NCI-H128 (cell line): ENCODE data around the gene FAM170B.

Source experiments
- DNase-seq: peaks from one replicate; lab custom pipeline; 2025; ENCODE audit not compliant: unreplicated experiment; lab: John Stamatoyannopoulos, UW

FAM170B gene

DNA sequence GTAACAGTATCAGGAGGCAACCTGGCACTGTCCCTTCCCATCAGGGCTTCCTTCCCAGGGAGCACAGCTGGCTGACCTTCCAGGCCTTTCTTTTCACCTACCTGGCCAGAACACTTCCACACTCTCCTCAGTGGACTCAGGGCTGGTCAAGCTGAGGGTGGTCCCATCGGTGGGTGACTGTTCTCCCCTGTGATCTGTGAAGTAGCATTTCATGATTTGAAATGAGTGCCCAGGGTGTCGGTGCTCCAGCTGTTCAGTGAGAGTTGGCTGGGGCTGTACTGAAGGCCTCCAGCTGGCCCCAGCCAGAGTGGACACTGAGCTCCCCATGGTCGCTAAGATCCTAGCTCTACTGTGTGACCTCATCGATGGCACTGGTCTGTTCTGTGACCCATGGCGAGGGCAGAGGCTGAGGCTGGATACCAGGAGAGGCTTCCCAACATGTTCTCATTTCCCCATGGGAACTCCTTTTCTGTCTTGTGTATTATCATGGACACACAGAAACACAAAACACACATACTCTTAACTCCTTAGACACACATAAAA, at the start of gene FAM170B:
TSS of gene FAM170B (minus strand) at position 316 of the 543 bp plus-strand sequence. CDS start at position 213, 103 bp downstream.
- no peak for DNase-seq

DNA sequence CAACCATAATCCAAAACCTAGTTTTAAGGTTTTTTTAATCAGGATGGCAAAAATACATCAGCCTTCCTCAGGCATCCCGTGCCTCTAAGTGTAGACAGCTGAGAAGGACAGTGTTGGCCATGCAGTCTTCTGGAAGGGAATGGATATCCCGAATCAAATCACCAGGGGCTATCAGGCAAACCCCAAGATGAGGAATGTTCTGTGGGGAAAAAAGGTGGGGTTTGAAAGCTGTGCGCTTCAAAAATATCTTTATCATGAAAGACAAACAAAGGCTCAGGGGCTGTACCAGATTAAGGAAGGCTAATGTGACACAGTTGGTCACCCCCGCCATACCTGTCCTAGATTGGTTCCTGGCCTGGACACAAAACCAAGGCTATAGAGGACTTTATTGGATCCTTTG, 49.0 kb upstream of the FAM170B start:
- no peak for DNase-seq

DNA sequence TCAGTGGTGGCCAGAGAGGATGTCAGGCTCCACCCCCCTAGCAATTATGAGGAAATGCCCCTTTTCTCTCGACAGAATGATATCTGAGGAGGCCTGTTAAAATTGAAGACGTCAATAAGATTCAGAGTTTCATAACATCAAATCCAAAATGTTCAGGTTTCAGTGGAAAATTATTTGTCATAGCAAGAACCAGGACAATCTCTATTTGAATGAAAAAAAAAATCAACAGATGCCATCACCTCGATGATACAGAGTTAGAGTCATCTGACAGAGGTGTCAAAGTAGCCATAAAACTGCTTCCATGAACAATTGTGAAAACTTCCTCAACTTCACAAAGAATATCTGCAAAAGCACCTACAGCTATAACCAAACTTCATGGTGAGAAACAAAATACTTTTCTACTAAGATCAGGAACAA, 46.6 kb upstream of the FAM170B start:
- no peak for DNase-seq

- no peak for DNase-seq
Observed at GRCh38 chr10:49179699-49180443, 46.0 kb upstream of the FAM170B start.

- DNase-seq, result no peak
Observed at GRCh38 chr10:49178489-49179471, 45.0 kb upstream of the FAM170B start.

- no peak for DNase-seq
Observed at GRCh38 chr10:49177391-49178355, 43.9 kb upstream of the FAM170B start.

GRCh38 chr10:49176310-49177268, 42.8 kb upstream of the FAM170B start:
- DNase-seq, result no peak

DNA sequence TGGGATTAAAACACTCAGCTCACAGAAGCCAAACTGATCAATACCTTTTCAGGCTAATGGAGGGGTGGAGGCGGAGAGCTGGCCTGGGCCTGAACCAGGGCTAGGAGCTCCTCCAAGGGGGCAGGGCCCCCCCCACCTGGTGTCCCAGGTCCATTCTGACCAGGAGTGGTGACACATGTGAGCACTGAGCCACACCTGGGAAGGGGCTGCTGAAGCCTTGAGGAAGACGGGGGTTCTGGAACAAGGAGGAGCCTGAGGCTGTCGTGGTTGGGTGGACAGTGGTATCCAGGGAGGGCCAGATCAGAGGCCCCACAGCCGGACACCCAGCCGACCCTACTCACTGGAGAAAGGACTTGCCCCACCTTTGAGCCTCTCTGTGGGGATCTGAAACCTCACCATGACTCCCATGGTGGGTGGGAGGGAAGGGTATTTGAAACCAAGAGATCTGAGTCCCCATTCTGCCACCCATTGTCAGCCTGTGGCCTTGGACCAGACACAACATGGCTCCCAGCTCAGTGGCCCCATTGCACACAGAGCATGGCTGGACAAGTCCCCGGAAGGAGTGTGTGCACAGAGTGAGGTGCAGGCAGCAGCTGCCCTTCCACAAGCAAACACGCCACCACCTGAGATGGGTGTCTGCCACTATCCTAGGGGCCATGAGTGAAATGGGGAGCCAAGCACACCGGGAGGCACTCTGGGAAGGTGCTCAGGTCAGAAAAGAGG, 41.9 kb upstream of the FAM170B start:
- DNase-seq, result no peak

DNA sequence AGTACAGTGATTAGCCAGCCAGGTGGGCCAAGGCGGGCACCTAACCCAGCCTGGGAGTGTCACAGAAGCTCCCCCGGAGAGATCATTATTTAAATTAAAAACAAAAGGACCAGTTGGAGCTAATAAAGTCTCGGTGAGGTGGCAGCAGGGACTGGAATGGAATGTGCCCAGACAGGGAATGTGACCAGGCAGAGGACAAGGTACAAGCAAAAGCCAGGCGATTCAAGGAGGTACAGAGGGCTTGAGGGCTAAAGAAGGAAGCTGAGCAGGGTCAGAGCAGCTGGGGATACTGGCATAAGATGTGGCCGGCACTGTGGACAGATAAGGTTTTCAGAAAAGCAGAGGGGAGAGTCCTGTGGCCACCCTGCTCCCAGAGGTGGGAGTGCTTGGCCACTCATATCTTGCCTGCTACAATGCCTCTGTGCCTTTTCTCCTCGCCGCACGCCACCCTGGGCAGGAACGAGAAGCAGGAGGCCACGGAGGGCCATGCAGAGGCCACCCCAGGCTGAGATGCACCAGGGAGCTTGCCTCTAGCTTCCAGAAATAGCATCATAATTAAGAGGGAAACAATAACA, 41.2 kb upstream of the FAM170B start:
- DNase-seq, result no peak

GRCh38 chr10:49174261-49174925, 40.6 kb upstream of the FAM170B start:
- no peak for DNase-seq

DNA sequence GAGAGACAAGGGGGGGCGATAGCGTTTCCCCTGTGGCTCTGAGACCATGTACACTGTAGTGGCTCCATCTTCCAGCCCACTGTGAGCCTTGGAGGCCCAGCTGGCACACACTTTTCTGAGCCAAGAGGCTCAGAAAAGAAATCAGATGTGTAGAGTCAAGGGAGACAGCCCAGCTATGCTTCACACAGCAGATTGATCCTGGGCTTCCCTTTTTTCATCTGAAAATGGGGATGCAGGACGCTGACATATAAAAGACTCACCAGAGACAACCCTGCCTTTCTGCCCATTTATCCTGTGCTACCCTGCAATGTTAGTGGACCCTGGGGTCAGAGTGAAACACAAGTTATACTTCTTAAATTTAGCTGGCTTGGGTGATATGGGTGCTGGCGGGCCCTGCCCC, 40.0 kb upstream of the FAM170B start:
- no peak for DNase-seq

- DNase-seq, result no peak
Observed at GRCh38 chr10:49173201-49173772, 39.5 kb upstream of the FAM170B start.

- DNase-seq, result no peak
Observed at GRCh38 chr10:49172777-49173132, 38.9 kb upstream of the FAM170B start.

DNA sequence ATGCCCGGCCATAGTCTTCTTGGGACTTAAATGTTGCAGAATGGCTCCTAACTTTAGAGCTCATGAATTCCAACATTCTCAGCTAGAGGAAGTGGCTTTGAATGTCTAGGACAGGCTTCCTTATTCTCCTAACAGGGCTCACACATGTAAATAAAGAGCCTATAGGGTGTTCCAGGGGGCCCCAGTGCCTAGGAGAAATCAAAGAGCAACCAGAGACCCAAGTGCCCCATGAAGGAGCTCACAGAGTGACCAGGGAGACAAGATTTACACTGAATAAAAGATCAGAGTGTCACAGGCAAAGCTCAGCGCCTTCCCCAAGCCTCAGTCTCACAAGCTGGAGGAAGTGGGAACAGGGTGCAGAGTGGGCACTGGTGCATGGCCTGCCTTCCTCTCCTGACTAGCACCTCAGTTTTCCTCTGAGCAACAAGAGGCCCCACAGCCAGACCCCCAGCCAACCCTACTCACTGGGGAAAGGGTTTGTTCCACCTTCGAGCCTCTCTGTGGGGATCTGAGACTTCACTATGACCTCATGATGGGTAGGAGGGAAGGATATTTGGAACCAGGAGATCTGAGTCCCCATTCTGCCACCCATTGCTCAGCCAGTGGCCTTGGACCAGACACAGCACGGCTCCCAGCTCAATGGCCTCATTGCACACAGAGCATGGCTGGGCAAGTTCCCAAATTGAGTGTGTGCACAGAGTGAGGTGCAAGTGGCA, 38.4 kb upstream of the FAM170B start:
- DNase-seq, result no peak

- no peak for DNase-seq
Observed at GRCh38 chr10:49171326-49172060, 37.7 kb upstream of the FAM170B start.

DNA sequence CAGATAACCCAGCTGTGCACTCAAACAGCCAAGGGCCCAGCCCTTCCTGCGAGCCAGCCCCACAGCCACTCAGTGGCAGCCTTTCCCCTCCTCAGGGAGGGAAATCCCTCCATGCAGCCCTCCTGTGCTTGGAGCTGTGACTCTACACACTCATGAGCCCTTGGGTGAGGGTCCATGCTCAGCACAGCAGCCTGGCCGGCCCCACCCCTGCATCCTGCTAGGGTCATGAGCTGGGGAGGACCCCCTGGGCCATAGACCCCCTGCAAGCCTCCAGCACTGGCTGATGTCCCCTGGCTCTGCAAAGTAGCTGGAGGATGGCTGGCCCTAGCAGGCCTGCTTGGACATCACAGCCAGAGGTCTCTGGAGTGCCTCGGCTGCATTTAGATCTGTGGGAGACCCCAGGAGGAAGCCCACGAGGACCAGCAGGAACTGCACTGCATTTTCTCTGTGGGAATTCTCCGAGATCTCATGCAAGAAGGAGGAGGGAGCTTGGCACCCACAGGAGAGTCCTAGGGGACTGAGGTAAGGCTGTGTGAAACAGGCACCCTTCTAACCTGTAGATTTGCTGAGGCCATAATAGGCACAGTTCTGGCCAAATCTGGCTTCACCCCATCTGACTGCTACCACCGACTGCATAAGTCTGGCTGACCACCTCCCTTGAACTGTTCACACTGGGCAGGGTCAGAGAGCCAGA, 37.0 kb upstream of the FAM170B start:
- DNase-seq, result no peak
